ENCODE measurements around the gene CSRNP3.

GRCh38 chr2:165691615-165692014 is 222.1 kb downstream of the CSRNP3 start:
- TF ChIP-seq CTCF (IDR thresholded peaks at IDR 0.05) (no peak), POLR2AphosphoS5 (IDR thresholded peaks at IDR 0.05) (no peak), POLR2A (IDR thresholded peaks at IDR 0.05) (no peak)
